Right atrium auricular region (tissue), 2 donors: ENCODE results near the gene TAF12. TPM values are rescaled to one million over a fixed set of nuclear protein-coding genes. Genes with fewer than 3 reads are reported as not detected.
"Not testable (repeated sequence)": the region's sequence is repeated elsewhere in the genome, so short reads cannot be mapped to it uniquely, and the experiment has no call there.

Experiments
- DNase-seq: peaks from one replicate; pipeline ENCODE4 v3.0.0-alpha.2; 2019; ENCODE audit warnings: low spot score
- H3K27ac ChIP-seq, 2 donors: fragments of 200-600 bp; sonication (generic); 1 replicate in 1 of 2; 2 replicates in 1 of 2; pipeline ENCODE4 v1.5.1; 2016 to 2019
- H3K27me3 ChIP-seq, 2 donors: fragments of 200-600 bp; sonication (generic); one replicate each; pipeline versions ENCODE4 v1.5.1 to v1.6.0; 2017 to 2019
- H3K36me3 ChIP-seq: fragments of 200-600 bp; sonication (generic); one replicate; pipeline ENCODE4 v1.5.1; 2016
- H3K4me1 ChIP-seq, 2 donors: fragments of 200-600 bp; sonication (generic); one replicate each; pipeline versions ENCODE4 v1.5.1 to v1.6.0; 2017 to 2019
- H3K4me3 ChIP-seq, 2 donors: fragments of 200-600 bp; sonication (generic); 1 replicate in 1 of 2; 2 replicates in 1 of 2; pipeline ENCODE4 v1.5.1; 2017 to 2019; ENCODE audit warnings: mild to moderate bottlenecking in 1 of 2, moderate library complexity in 1 of 2
- H3K9me3 ChIP-seq, 2 donors: fragments of 200-600 bp; sonication (generic); one replicate each; pipeline ENCODE4 v1.5.1; 2019
- total RNA-seq, 2 donors: library from RNA; depleted of rRNA; stranded (reverse); fragments of >200 nt; gene quantifications; one replicate each; pipeline ENCODE4 v1.1.0, GENCODE V29; 2016
- TF ChIP-seq, protein P1 (sequence below), 2 donors: fragments of 200-600 bp; sonication (generic); IDR thresholded peaks; one replicate each; pipeline ENCODE4 v1.5.1; 2019; ENCODE audit warnings: antibody characterized with exemption in 2 of 2

Gene TAF12
- total RNA-seq, 2 donors from 2014 or later, result 22.1 to 28.9 TPM

DNA sequence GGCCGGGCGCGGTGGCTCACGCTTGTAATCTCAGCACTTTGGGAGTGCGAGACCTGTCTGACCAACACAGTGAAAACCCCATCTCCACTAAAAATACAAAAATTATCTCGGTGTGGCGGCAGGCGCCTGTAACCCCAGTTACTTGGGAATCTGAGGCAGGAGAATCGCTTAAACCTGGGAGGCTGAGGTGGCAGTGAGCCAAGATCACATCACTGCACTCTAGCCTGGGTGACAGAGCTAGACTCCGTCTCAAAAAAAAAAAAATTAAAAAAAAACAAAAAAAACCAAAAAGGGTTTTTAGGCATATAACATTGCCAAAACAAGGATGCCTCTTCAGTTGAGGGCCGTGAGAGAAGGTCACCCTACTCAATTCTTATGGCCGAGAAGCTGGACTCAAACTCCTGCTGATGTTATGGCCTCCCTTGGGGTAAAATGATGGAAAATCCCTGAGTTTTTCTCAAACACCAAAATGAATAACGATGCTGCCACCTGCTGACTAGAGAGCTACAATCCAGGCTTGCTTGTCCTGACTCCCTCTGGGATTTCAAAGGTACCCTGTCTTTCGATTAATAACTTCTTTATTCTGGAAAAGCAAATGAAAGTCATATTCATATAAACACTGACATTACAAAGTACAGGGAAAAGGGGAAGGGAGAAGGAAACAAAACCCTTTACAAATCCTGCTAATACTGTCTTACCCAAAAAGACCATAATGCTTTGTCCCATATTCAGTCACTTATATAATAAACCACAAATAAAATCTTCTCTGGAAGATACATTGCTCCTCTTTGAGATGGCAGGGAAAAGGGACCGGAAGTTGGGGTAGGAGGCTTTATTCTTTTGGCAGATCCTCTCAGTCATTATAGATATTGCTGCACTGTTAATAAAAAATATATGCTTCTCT lies 40.1 kb downstream of the TAF12 start:
- Histone ChIP-seq H3K36me3 (peaks cover 52% of the 10 kb centered on the region), H3K4me1 (peaks cover 0 to 10% of the 10 kb centered on the region in 2 donors), H3K9me3 (no peaks in the 10 kb centered on the region), H3K27ac (no peak overlapping the region), H3K4me3 (no peak overlapping the region), H3K27me3 (no peaks in the 10 kb centered on the region)
- no peak for DNase-seq
- TF ChIP-seq, protein P1, sequence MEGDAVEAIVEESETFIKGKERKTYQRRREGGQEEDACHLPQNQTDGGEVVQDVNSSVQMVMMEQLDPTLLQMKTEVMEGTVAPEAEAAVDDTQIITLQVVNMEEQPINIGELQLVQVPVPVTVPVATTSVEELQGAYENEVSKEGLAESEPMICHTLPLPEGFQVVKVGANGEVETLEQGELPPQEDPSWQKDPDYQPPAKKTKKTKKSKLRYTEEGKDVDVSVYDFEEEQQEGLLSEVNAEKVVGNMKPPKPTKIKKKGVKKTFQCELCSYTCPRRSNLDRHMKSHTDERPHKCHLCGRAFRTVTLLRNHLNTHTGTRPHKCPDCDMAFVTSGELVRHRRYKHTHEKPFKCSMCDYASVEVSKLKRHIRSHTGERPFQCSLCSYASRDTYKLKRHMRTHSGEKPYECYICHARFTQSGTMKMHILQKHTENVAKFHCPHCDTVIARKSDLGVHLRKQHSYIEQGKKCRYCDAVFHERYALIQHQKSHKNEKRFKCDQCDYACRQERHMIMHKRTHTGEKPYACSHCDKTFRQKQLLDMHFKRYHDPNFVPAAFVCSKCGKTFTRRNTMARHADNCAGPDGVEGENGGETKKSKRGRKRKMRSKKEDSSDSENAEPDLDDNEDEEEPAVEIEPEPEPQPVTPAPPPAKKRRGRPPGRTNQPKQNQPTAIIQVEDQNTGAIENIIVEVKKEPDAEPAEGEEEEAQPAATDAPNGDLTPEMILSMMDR (IDR thresholded peaks at IDR 0.05), result peak; percentile 42 to 72

DNA sequence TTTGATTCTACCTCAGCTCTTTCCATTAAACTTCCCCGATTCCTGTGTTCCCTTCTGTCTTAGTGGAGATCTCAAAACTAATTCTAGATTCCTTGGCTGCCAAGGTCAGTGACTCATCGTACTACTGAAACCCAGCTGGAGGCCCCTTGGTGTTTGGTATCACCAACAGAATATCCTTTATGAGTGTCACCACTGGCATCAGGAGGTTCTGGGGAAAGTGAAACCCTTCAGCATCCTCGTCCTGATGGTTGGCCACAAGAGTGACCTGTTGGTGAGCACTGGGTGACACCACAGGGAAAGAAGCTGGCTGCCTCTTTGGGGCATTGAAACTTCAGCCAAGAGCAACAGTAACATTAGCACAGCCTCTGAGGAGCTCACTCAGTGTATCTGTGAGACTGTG lies 41.2 kb downstream of the TAF12 start:
- Histone ChIP-seq H3K27ac (no peak overlapping the region), H3K4me3 (no peak overlapping the region), H3K9me3 (no peaks in the 10 kb centered on the region), H3K27me3 (no peaks in the 10 kb centered on the region), H3K4me1 (peaks cover 0 to 10% of the 10 kb centered on the region in 2 donors), H3K36me3 (peaks cover 42% of the 10 kb centered on the region)
- DNase-seq, result no peak
- TF ChIP-seq, protein P1 (IDR thresholded peaks at IDR 0.05), result no peak

DNA sequence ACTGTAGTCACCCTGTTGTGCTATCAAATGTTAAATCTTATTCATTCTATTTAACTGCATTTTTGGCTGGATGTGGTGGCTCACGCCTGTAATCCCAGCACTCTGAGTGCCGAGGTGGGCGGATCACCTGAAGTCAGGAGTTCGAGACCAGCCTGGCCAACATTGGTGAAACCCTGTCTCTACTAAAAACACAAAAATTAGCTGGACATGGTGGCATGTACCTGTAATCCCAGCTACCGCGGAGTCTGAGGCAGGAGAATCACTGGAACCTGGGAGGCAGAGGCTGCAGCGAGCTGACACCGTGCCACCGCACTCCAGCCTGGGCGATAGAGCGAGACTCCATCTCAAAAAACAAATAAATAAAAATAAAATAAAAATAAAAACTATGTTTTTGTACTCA lies 46.6 kb downstream of the TAF12 start:
- not testable (repeated sequence) for H3K27me3 ChIP-seq, H3K36me3 ChIP-seq, H3K4me3 ChIP-seq, DNase-seq, H3K27ac ChIP-seq, H3K4me1 ChIP-seq, H3K9me3 ChIP-seq

DNA sequence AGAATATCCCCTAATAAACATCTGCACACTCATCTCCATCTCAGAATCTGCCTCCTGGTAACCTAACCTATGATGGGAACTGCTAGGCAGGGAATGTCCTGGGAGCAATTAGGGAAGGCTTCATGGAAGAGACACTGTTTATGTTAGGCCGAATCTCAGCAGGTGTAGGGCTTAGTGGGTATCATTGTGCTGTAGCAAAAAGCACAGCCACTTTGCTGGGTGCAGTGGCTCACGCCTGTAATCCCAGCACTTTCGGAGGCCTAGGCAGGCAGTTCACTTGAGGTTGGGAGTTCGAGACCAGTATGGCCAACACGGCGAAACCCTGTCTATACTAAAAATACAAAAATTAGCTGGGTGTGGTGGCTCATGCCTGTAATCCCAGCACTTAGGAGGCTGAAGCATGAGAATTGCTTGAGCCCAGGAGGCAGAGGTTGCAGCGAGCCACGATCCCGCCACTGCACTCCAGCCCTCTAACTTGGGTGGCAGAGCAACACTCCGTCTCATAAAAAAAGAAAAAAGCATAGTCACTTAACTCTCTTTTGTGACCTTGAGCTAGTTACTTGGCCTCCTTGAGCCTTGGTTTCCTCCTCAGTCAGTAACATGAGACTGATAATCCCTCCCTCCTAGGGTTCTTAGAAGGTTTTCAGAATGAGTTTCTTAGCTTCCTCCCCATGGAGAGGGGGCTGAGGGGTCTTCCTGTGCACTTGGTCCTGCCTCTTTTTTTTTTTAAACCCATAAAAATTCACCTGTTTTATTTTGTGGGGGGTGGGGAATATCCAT lies 47.3 kb downstream of the TAF12 start:
- Histone ChIP-seq H3K27ac (no peak overlapping the region), H3K9me3 (no peaks in the 10 kb centered on the region), H3K36me3 (no peaks in the 10 kb centered on the region), H3K4me1 (peaks cover 0 to 5% of the 10 kb centered on the region in 2 donors), H3K27me3 (no peaks in the 10 kb centered on the region), H3K4me3 (no peak overlapping the region)
- DNase-seq, result no peak
- TF ChIP-seq, protein P1 (IDR thresholded peaks at IDR 0.05), result no peak

DNA sequence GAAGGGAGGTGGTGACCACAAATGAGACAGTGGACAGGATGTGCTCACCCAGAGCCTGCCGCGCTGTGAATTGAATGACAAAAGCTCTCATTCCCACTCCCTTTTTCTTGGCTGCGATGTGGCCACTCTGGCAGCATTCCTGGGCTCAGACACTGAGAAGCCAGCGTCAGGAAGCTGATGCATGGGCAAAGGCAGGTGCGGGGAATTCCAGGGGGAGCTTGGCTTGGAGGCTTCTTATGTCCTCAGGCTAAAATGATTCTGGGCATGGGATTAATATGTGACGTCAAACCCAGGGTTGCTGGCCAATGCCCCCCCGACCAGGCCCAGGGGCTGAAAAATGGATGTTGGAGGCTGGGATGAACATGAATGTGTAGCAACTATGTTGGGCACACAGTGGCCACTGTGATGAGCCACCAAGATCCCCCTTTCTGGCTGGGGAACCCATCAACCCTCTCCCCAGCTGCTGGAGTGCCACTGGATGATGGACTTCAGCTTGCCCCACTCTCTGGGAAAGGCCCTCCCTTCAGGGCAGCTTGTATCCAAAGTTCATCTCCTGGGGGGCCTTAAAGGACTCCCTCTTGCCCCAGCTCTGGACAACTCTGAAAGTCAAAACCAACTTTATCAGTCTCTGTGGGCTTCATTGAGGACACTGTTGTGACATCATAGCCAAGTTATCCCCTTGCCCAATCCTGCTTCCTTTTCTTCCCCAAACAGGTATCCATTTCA lies 48.0 kb downstream of the TAF12 start:
- DNase-seq, H3K27me3 ChIP-seq, H3K27ac ChIP-seq: not testable (repeated sequence)

DNA sequence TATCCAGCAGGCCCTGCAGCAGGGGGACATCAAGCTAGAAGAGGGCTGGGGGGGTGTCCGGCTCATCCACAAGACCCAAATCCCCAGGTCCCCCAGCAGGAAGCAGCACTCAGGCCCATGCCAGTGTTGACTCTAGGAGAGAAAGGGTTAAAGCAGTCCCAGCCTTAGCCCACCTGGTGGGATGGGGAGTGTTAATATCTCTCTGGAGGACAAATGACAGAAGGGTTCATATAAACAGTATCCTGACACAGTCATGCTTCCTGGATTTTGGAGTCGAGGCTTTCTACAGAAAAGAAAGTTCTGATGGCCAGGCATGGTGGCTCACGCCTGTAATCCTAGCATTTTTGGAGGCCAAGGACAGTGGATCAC lies 48.9 kb downstream of the TAF12 start:
- H3K9me3 ChIP-seq, H3K27me3 ChIP-seq, H3K4me1 ChIP-seq, DNase-seq, H3K27ac ChIP-seq, H3K36me3 ChIP-seq, H3K4me3 ChIP-seq: not testable (repeated sequence)

More for the DNA sequence above, 48.0 kb downstream of the TAF12 start:
- H3K4me3 ChIP-seq, H3K4me1 ChIP-seq, H3K36me3 ChIP-seq, H3K9me3 ChIP-seq: not testable (repeated sequence)
